ENCODE results near the gene PRR35.
A peak's percentile ranks its signal among the peaks of the same experiment; 100 is the strongest.

The PRR35 gene

GRCh38 chr16:560204-560700, at the start of gene PRR35:
Gene PRR35 (plus strand): TSS chr16:560394. CDS start chr16:563295, 2,901 bp downstream.
- DNase-seq, result no peak

GRCh38 chr16:512802-513201, 47.4 kb upstream of the PRR35 start:
- no peak for DNase-seq

GRCh38 chr16:513950-514349, 46.2 kb upstream of the PRR35 start:
- DNase-seq, result no peak

GRCh38 chr16:515175-515938, 44.8 kb upstream of the PRR35 start:
- no peak for DNase-seq

GRCh38 chr16:515939-516226, 44.3 kb upstream of the PRR35 start:
- DNase-seq, result no peak

- no peak for DNase-seq
Measured at GRCh38 chr16:516301-516700, 43.9 kb upstream of the PRR35 start.

GRCh38 chr16:518858-519257, 41.3 kb upstream of the PRR35 start:
- peak in 16 of 51 donors; percentile 10 to 65 (median 42) for DNase-seq

- no peak for DNase-seq
Measured at GRCh38 chr16:519425-519824, 40.8 kb upstream of the PRR35 start.

GRCh38 chr16:519841-520687, 40.1 kb upstream of the PRR35 start:
- no peak for DNase-seq

- no peak for DNase-seq
Measured at GRCh38 chr16:520847-521246, 39.3 kb upstream of the PRR35 start.

- DNase-seq, result no peak
Measured at GRCh38 chr16:521381-522210, 38.6 kb upstream of the PRR35 start.

GRCh38 chr16:522320-523096, 37.7 kb upstream of the PRR35 start:
- no peak for DNase-seq

GRCh38 chr16:523097-523741, 37.0 kb upstream of the PRR35 start:
- DNase-seq, result no peak

GRCh38 chr16:524274-525040, 35.7 kb upstream of the PRR35 start:
- DNase-seq, result peak in 1 of 51 donors; percentile 14

GRCh38 chr16:525123-525519, 35.1 kb upstream of the PRR35 start:
- DNase-seq, result no peak

- DNase-seq, result peak in 6 of 51 donors; percentile 14 to 56 (median 24)
Measured at GRCh38 chr16:525520-526180, 34.5 kb upstream of the PRR35 start.

GRCh38 chr16:526181-527014, 33.8 kb upstream of the PRR35 start:
- peak in 7 of 51 donors; percentile 34 to 62 (median 51) for DNase-seq
